ENCODE data around the gene TTI1. TPM values are rescaled to one million over a fixed set of nuclear protein-coding genes. Genes with fewer than 3 reads are reported as not detected.

TTI1 gene
- total and polyA plus RNA-seq, 9 of the 15 experiments (the other 6 are each of a cell fraction or from before 2014, with no cell fraction given), result 9.8 to 55.1 (median 39.4) TPM

- no peak; the same call in 2 of the 3 replicates for ATAC-seq
- POLR2A ChIA-PET, result interaction anchor here (0.7 kb wide), 1 partner anchor 25 kb away, joined by 5 read pairs; no protein-coding TSS in a partner anchor
Measured at GRCh38 chr20:38031957-38032356, 1.3 kb downstream of the TTI1 start.

More at GRCh38 chr20:38031957-38032356, 1.3 kb downstream of the TTI1 start:
- CTCF ChIA-PET (ENCODE audit: low intra/inter-chr PET ratio), result no interaction called here
- in situ Hi-C loops (cut with MboI), result no loop called here
- FAIRE-seq (no peak), DNase-seq (ENCODE audit: extremely low read depth in 1 of 4, low spot score in 3 of 4) (peak in 1 of 4 experiments; percentile 20)
- Histone ChIP-seq H3K36me3 (ENCODE audit: control insufficient read depth, insufficient read depth, low read length) (peaks cover 42% of the 10 kb centered on the region), H2AFZ (ENCODE audit: low read depth, low read length) (no peak overlapping the region), H3K9me1 (ENCODE audit: control insufficient read depth, insufficient read depth, low read length) (no peaks in the 10 kb centered on the region), H3K27me3 (ENCODE audit: control insufficient read depth in 2 of 2, insufficient read depth in 2 of 2, low read length in 2 of 2) (no peaks in the 10 kb centered on the region), H3K4me3 (peak overlapping the region; percentile 96), H3K9me3 (replicated peaks; ENCODE audit: control insufficient read depth, insufficient read depth, low read depth, low read length) (no peaks in the 10 kb centered on the region), H3K27ac (ENCODE audit: extremely low read depth, low read depth, low read length) (peak overlapping the region; percentile 98), H3K9ac (ENCODE audit: insufficient read depth in 1 of 2, low read depth in 2 of 2, low read length in 2 of 2) (peak overlapping the region; percentile 13 to 98; a peak in 3 of 4 replicates), H3K79me2 (ENCODE audit: control insufficient read depth, insufficient read depth, low read length) (peaks cover 97% of the 10 kb centered on the region), H4K20me1 (replicated peaks; ENCODE audit: control insufficient read depth, insufficient read depth, low read length) (no peaks in the 10 kb centered on the region; the same call in 1 of the 2 replicates), H3K4me2 (ENCODE audit: insufficient read depth, low read length) (peak overlapping the region; percentile 94), H3K4me1 (replicated peaks in 1 of 2; ENCODE audit: control insufficient read depth in 2 of 2, insufficient read depth in 2 of 2, low read length in 2 of 2) (peaks cover 17 to 33% of the 10 kb centered on the region in 2 experiments; a peak in 4 of 5 replicates)
- TF ChIP-seq FOXO4 (CRISPR knock-in tag; IDR thresholded peaks at IDR 0.05) (no peak), ZFP36 (IDR thresholded peaks at IDR 0.05; ENCODE audit: low read depth, low read length, partially characterized antibody) (peak; percentile 51)
- TF ChIP-seq, protein P1, sequence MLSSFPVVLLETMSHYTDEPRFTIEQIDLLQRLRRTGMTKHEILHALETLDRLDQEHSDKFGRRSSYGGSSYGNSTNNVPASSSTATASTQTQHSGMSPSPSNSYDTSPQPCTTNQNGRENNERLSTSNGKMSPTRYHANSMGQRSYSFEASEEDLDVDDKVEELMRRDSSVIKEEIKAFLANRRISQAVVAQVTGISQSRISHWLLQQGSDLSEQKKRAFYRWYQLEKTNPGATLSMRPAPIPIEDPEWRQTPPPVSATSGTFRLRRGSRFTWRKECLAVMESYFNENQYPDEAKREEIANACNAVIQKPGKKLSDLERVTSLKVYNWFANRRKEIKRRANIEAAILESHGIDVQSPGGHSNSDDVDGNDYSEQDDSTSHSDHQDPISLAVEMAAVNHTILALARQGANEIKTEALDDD (IDR thresholded peaks at IDR 0.05), result peak; percentile 59; the same call in 1 of the 2 replicates
- WGBS (ENCODE audit: insufficient coverage, low coverage, missing lambda C conversion rate), result 0% methylated on average over 3 of the region's 3 CpGs
- intact Hi-C loops (cut with micrococcal nuclease), result no loop called here
- no TSS peak for BruUV-seq (replicated peaks)
